GM18861 (cell line): ENCODE measurements around the gene TIMMDC1.
"Not testable (repeated sequence)": the region's sequence is repeated elsewhere in the genome, so short reads cannot be mapped to it uniquely, and the experiment has no call there.

Experiments used
- ATAC-seq: cut with Tn5 transposase; IDR thresholded peaks from one replicate; pipeline ENCODE4 v1.9.1; 2021; ENCODE audit not compliant: unreplicated experiment

Gene TIMMDC1

GRCh38 chr3:119508172-119508845, 10.0 kb downstream of the TIMMDC1 start:
- ATAC-seq: peak; percentile 39

- ATAC-seq: no peak
Measured at GRCh38 chr3:119510690-119511089, 12.3 kb downstream of the TIMMDC1 start.

GRCh38 chr3:119514637-119515036, 16.3 kb downstream of the TIMMDC1 start:
- no peak for ATAC-seq

GRCh38 chr3:119517112-119517511, 18.8 kb downstream of the TIMMDC1 start:
- ATAC-seq: no peak

- ATAC-seq: no peak
Measured at GRCh38 chr3:119518026-119518425, 19.7 kb downstream of the TIMMDC1 start.

GRCh38 chr3:119524931-119525662, 26.8 kb downstream of the TIMMDC1 start:
- no peak for ATAC-seq

GRCh38 chr3:119527714-119528113, 29.4 kb downstream of the TIMMDC1 start:
- ATAC-seq: no peak

- ATAC-seq: no peak
Measured at GRCh38 chr3:119529883-119530282, 31.5 kb downstream of the TIMMDC1 start.

GRCh38 chr3:119530456-119530855, 32.1 kb downstream of the TIMMDC1 start:
- no peak for ATAC-seq

- no peak for ATAC-seq
Measured at GRCh38 chr3:119531151-119531550, 32.8 kb downstream of the TIMMDC1 start.

GRCh38 chr3:119534296-119534695, 35.9 kb downstream of the TIMMDC1 start:
- ATAC-seq: no peak

GRCh38 chr3:119536757-119537156, 38.4 kb downstream of the TIMMDC1 start:
- no peak for ATAC-seq

- peak; percentile 34 for ATAC-seq
Measured at GRCh38 chr3:119538772-119539171, 40.4 kb downstream of the TIMMDC1 start.

- no peak for ATAC-seq
Measured at GRCh38 chr3:119541547-119541946, 43.2 kb downstream of the TIMMDC1 start.

- peak; percentile 56 for ATAC-seq
Measured at GRCh38 chr3:119542168-119542767, 43.9 kb downstream of the TIMMDC1 start.

- ATAC-seq: no peak
Measured at GRCh38 chr3:119543147-119543546, 44.8 kb downstream of the TIMMDC1 start.

- no peak for ATAC-seq
Measured at GRCh38 chr3:119547227-119547626, 48.9 kb downstream of the TIMMDC1 start.

GRCh38 chr3:119548341-119548740, 50.0 kb downstream of the TIMMDC1 start:
- no peak for ATAC-seq

- peak; percentile 26 for ATAC-seq
Measured at GRCh38 chr3:119550192-119550910, 52.0 kb downstream of the TIMMDC1 start.

- no peak for ATAC-seq
Measured at GRCh38 chr3:119551598-119551997, 53.3 kb downstream of the TIMMDC1 start.

- ATAC-seq: not testable (repeated sequence)
Measured at GRCh38 chr3:119552928-119553327, 54.6 kb downstream of the TIMMDC1 start.
